H1 (cell line): Measurements from ENCODE around the gene CFP. TPM values are rescaled to one million over a fixed set of nuclear protein-coding genes. Genes with fewer than 3 reads are reported as not detected.

Source experiments
- CTCF ChIA-PET: fragments of 300-600 bp; sonication (Branson Sonifier 250); formaldehyde crosslinking; loops from one replicate; lab custom pipeline; 2021; ENCODE audit not compliant: partially characterized antibody; lab: Charles Lee
- POLR2A ChIA-PET: fragments of 300-600 bp; sonication (Branson Sonifier 250); formaldehyde crosslinking; loops from one replicate; lab custom pipeline; 2021; ENCODE audit warnings: inconsistent platforms; ENCODE audit not compliant: partially characterized antibody; lab: Charles Lee
- DNase-seq, 2 experiments: peaks; one replicate each; pipeline versions ENCODE4 v3.0.0 to v3.0.0-alpha.2; 2010 to 2022; ENCODE audit warnings: low spot score in 2 of 2, low read depth in 1 of 2, mixed read lengths in 1 of 2
- FAIRE-seq: peaks from 2 replicates; lab custom pipeline; 2011; peaks lifted over from hg19 to GRCh38; lab: Jason Lieb, UNC
- H2AFZ ChIP-seq: 2 replicates; pipeline ENCODE4 v1.8.1; 2012; ENCODE audit warnings: low read length, inconsistent platforms
- H2AK5ac ChIP-seq: 2 replicates; pipeline ENCODE4 v1.6.1; 2013; ENCODE audit warnings: low read depth, low read length
- H2BK120ac ChIP-seq: replicated peaks from 2 replicates; pipeline ENCODE3; 2013; ENCODE audit warnings: low read depth, low read length, inconsistent platforms
- H2BK12ac ChIP-seq: 2 replicates; pipeline ENCODE4 v1.6.1; 2013; ENCODE audit warnings: low read depth, low read length
- H2BK15ac ChIP-seq: 2 replicates; pipeline ENCODE4 v1.6.1; 2013; ENCODE audit warnings: low read length
- H2BK20ac ChIP-seq: 2 replicates; pipeline ENCODE4 v1.6.1; 2013; ENCODE audit warnings: low read length
- H2BK5ac ChIP-seq: 2 replicates; pipeline ENCODE4 v1.6.1; 2013; ENCODE audit warnings: low read depth, low read length
- H3K14ac ChIP-seq: 2 replicates; pipeline ENCODE4 v1.6.1; 2013; ENCODE audit warnings: inconsistent platforms; ENCODE audit not compliant: insufficient read length
- H3K18ac ChIP-seq: 2 replicates; pipeline ENCODE4 v1.6.1; 2013; ENCODE audit warnings: low read length; ENCODE audit errors: extremely low read depth
- H3K23ac ChIP-seq: 2 replicates; pipeline ENCODE4 v1.6.1; 2013; ENCODE audit warnings: inconsistent platforms; ENCODE audit not compliant: insufficient read length
- H3K23me2 ChIP-seq: 2 replicates; pipeline ENCODE4 v1.6.1; 2013; ENCODE audit warnings: low read depth, low read length
- H3K27ac ChIP-seq: 2 replicates; pipeline ENCODE4 v1.6.1; 2011; ENCODE audit warnings: low read depth, low read length, inconsistent platforms
- H3K27me3 ChIP-seq, 4 experiments: replicated peaks in 1 of 4; 1 replicate in 1 of 4; 2 replicates in 3 of 4; pipeline versions ENCODE4 v1.6.1 to v1.8.1; 2011 to 2013; ENCODE audit warnings: low read length in 3 of 4, mild to moderate bottlenecking in 3 of 4, inconsistent platforms in 2 of 4, mixed read lengths in 2 of 4, moderate library complexity in 1 of 4; ENCODE audit not compliant: control insufficient read depth in 3 of 4, insufficient read depth in 3 of 4; ENCODE audit errors: extremely low read depth in 1 of 4
- H3K36me3 ChIP-seq, 4 experiments: 2 replicates each; pipeline versions ENCODE4 v1.6.1 to v1.8.1; 2011 to 2013; ENCODE audit warnings: mild to moderate bottlenecking in 4 of 4, low read length in 3 of 4, moderate library complexity in 2 of 4, control low read depth in 1 of 4, inconsistent platforms in 1 of 4; ENCODE audit not compliant: insufficient read depth in 4 of 4, control insufficient read depth in 2 of 4
- H3K4ac ChIP-seq: replicated peaks from 2 replicates; pipeline ENCODE3; 2013; ENCODE audit warnings: low read length, low read depth, mixed read lengths, inconsistent platforms; ENCODE audit not compliant: insufficient read length
- H3K4me1 ChIP-seq, 4 experiments: replicated peaks in 1 of 4; 1 replicate in 1 of 4; 2 replicates in 3 of 4; pipeline versions ENCODE4 v1.6.1 to v1.8.1; 2011 to 2013; ENCODE audit warnings: low read length in 3 of 4, inconsistent platforms in 2 of 4, mixed read lengths in 1 of 4; ENCODE audit not compliant: insufficient read depth in 4 of 4, control insufficient read depth in 3 of 4
- H3K4me2 ChIP-seq, 2 experiments: 2 replicates each; pipeline versions ENCODE4 v1.6.1 to v1.8.1; 2011 to 2013; ENCODE audit warnings: low read depth in 2 of 2, low read length in 2 of 2, control low read depth in 1 of 2, inconsistent platforms in 1 of 2, mild to moderate bottlenecking in 1 of 2; ENCODE audit not compliant: insufficient read depth in 1 of 2
- H3K4me3 ChIP-seq, 4 experiments: fragments of 200-600, 300-600 bp in 1 of 4; sonication (generic), shearing (Covaris generic), sonication (Bioruptor Twin) in 1 of 4; 2 replicates each; pipeline versions ENCODE4 v1.5.1 to v1.8.1; 2011 to 2016; ENCODE audit warnings: low read length in 4 of 4, low read depth in 3 of 4, control low read depth in 2 of 4, inconsistent platforms in 2 of 4, mild to moderate bottlenecking in 2 of 4, mixed read lengths in 1 of 4, moderate library complexity in 1 of 4; ENCODE audit not compliant: insufficient read depth in 2 of 4; ENCODE audit errors: extremely low read depth in 1 of 4
- H3K56ac ChIP-seq: replicated peaks from 2 replicates; pipeline ENCODE3; 2013; ENCODE audit warnings: low read depth, mild to moderate bottlenecking, mixed read lengths, low read length, inconsistent platforms; ENCODE audit not compliant: insufficient read length
- H3K79me1 ChIP-seq: 2 replicates; pipeline ENCODE4 v1.6.1; 2013; ENCODE audit warnings: low read depth, low read length, control low read depth
- H3K79me2 ChIP-seq, 2 experiments: 2 replicates each; pipeline versions ENCODE4 v1.6.1 to v1.8.1; 2012 to 2013; ENCODE audit warnings: low read length in 2 of 2, mild to moderate bottlenecking in 2 of 2, inconsistent platforms in 1 of 2; ENCODE audit not compliant: insufficient read depth in 2 of 2, control insufficient read depth in 1 of 2
- H3K9ac ChIP-seq, 4 experiments: replicated peaks in 1 of 4; 1 replicate in 1 of 4; 2 replicates in 3 of 4; pipeline versions ENCODE4 v1.6.1 to v1.8.1; 2011 to 2013; ENCODE audit warnings: low read depth in 3 of 4, low read length in 3 of 4, control low read depth in 2 of 4, mild to moderate bottlenecking in 2 of 4, moderate library complexity in 2 of 4, inconsistent platforms in 1 of 4; ENCODE audit errors: extremely low read depth in 1 of 4
- H3K9me3 ChIP-seq, 2 experiments: 2 replicates each; pipeline versions ENCODE4 v1.6.1 to v1.8.1; 2012 to 2013; ENCODE audit warnings: mild to moderate bottlenecking in 2 of 2, moderate library complexity in 2 of 2, control low read depth in 1 of 2, inconsistent platforms in 1 of 2, low read depth in 1 of 2, low read length in 1 of 2, mixed read lengths in 1 of 2; ENCODE audit not compliant: insufficient read depth in 2 of 2
- H4K20me1 ChIP-seq, 2 experiments: replicated peaks in 1 of 2; 2 replicates each; pipeline versions ENCODE3 to v1.8.1; 2011 to 2013; ENCODE audit warnings: inconsistent platforms in 2 of 2, low read length in 2 of 2, mild to moderate bottlenecking in 1 of 2; ENCODE audit not compliant: insufficient read depth in 2 of 2, control insufficient read depth in 1 of 2
- H4K5ac ChIP-seq: 2 replicates; pipeline ENCODE4 v1.6.1; 2013; ENCODE audit warnings: low read length, low read depth, mixed read lengths, inconsistent platforms; ENCODE audit not compliant: insufficient read length
- H4K8ac ChIP-seq: 2 replicates; pipeline ENCODE4 v1.8.0; 2013; ENCODE audit warnings: mild to moderate bottlenecking, moderate library complexity, low read length, inconsistent platforms; ENCODE audit not compliant: insufficient read depth; ENCODE audit errors: extremely low read depth
- H4K91ac ChIP-seq: replicated peaks from 2 replicates; pipeline ENCODE3; 2013; ENCODE audit warnings: low read length, mixed read lengths, inconsistent platforms; ENCODE audit not compliant: insufficient read length
- ASH2L ChIP-seq: fragments of 200-600, 300-600 bp; sonication (generic); IDR thresholded peaks from one replicate; pipeline ENCODE4 v1.7.1; 2017; ENCODE audit warnings: low read length
- CEBPB ChIP-seq: IDR thresholded peaks from 2 replicates; pipeline ENCODE4 v1.6.1; 2012; ENCODE audit warnings: low read depth, low read length
- CREB1 ChIP-seq: IDR thresholded peaks from 2 replicates; pipeline ENCODE4 v1.6.1; 2012; ENCODE audit warnings: inconsistent platforms
- CTCF ChIP-seq, 3 experiments: IDR thresholded peaks; 1 replicate in 2 of 3; 2 replicates in 1 of 3; pipeline versions ENCODE4 v1.5.1 to v1.6.1; 2011; ENCODE audit warnings: low read length in 3 of 3, mild to moderate bottlenecking in 3 of 3, inconsistent platforms in 2 of 3, low read depth in 1 of 3, moderate library complexity in 1 of 3; ENCODE audit not compliant: insufficient read depth in 1 of 3; ENCODE audit errors: control extremely low read depth in 1 of 3
- GABPA ChIP-seq: IDR thresholded peaks from 2 replicates; pipeline ENCODE4 v1.6.1; 2011; ENCODE audit warnings: mild to moderate bottlenecking, low read length, moderate library complexity, borderline replicate concordance; ENCODE audit not compliant: insufficient read depth
- HDAC6 ChIP-seq: IDR thresholded peaks from one replicate; pipeline ENCODE4 v1.7.1; 2012; ENCODE audit warnings: low read depth, mild to moderate bottlenecking, inconsistent platforms, low read length, moderate library complexity
- JUN ChIP-seq: IDR thresholded peaks from 2 replicates; pipeline ENCODE4 v1.6.1; 2011; ENCODE audit warnings: low read depth, mild to moderate bottlenecking, improper control_type of control experiment, low read length
- JUND ChIP-seq: IDR thresholded peaks from 2 replicates; pipeline ENCODE4 v1.6.1; 2011; ENCODE audit warnings: mild to moderate bottlenecking, improper control_type of control experiment, low read length
- MAFK ChIP-seq: IDR thresholded peaks from 2 replicates; pipeline ENCODE4 v1.6.1; 2012; ENCODE audit warnings: low read depth, mild to moderate bottlenecking, improper control_type of control experiment, low read length
- NANOG ChIP-seq: IDR thresholded peaks from 2 replicates; pipeline ENCODE4 v1.6.1; 2011; ENCODE audit warnings: low read length, low read depth, mild to moderate bottlenecking, inconsistent platforms; ENCODE audit not compliant: insufficient read depth, poor library complexity, severe bottlenecking
- RBBP5 ChIP-seq: IDR thresholded peaks from 2 replicates; pipeline ENCODE4 v1.7.1; 2012; ENCODE audit warnings: low read depth, mild to moderate bottlenecking, inconsistent platforms, low read length, moderate library complexity, borderline replicate concordance
- WGBS, 2 experiments: shearing (Covaris generic) in 1 of 2; methylation state at CpG; one replicate each; pipeline versions ENCODE4 v1.1.6 to v1.1.7; 2013 to 2015; ENCODE audit warnings: low lambda C conversion rate in 2 of 2, mixed read lengths in 2 of 2, inconsistent platforms in 1 of 2, low coverage in 1 of 2, missing lambda C conversion rate in 1 of 2; ENCODE audit not compliant: insufficient replicate concordance in 2 of 2, insufficient coverage in 1 of 2, insufficient read length in 1 of 2; ENCODE audit errors: extremely low coverage in 1 of 2, missing lambda C conversion rate in 1 of 2; 5-methylcytosine and 5-hydroxymethylcytosine counted together
- polyA plus RNA-seq, 7 experiments: library from polyadenylated mRNA; depleted of rRNA in 3 of 7; stranded (reverse) in 5 of 7; unstranded in 2 of 7; fragments of >200 nt in 5 of 7; fragments of 200-250 nt in 2 of 7; gene quantifications; 1 replicate in 5 of 7; 2 replicates in 1 of 7; 4 replicates in 1 of 7; pipeline versions ENCODE4 v1.2.1 to v1.2.3, GENCODE V29; 2011 to 2013; ENCODE audit warnings: missing spikeins in 2 of 7, mixed read lengths in 2 of 7
- total RNA-seq: library from RNA; stranded (reverse); fragmentation: NEBNext Ultra II Directional; extraction: Animal tissue kit (Norgen Biotek cat#: 25700); gene quantifications from 2 replicates; pipeline ENCODE4 v1.2.1, GENCODE V29; 2021

CFP gene
- total and polyA plus RNA-seq, 2 of the 8 experiments (the other 6 are each of a cell fraction or from before 2014, with no cell fraction given) = 0.76 to 2.2 TPM

- Histone ChIP-seq H4K20me1 (peaks cover 0 to 8% of the 10 kb centered on the region in 2 experiments), H3K79me1 (no peaks in the 10 kb centered on the region; the same call in 1 of the 2 replicates), H3K4me2 (no peak overlapping the region), H3K9me3 (no peaks in the 10 kb centered on the region), H3K23me2 (no peaks in the 10 kb centered on the region; the same call in 1 of the 2 replicates), H2BK12ac (no peak overlapping the region), H3K36me3 (0 out of 8 replicates have a peak, but pooled peaks cover 0 to under 1% (median 0%) of the 10 kb centered on the region in 4 experiments), H3K4me1 (peaks cover 0 to 6% (median 1%) of the 10 kb centered on the region in 4 experiments; a peak in 3 of 7 replicates), H2BK15ac (no peak overlapping the region), H2AK5ac (no peak overlapping the region), H4K91ac (no peak overlapping the region), H3K18ac (no peak overlapping the region), H3K4me3 (no peak overlapping the region), H2BK5ac (no peak overlapping the region), H3K9ac (no peak overlapping the region), H4K5ac (no peak overlapping the region), H3K23ac (no peak overlapping the region), H2BK120ac (no peak overlapping the region), H3K56ac (no peak overlapping the region), H2BK20ac (no peak overlapping the region), H3K4ac (no peak overlapping the region), H3K27ac (no peak overlapping the region), H4K8ac (no peak overlapping the region), H2AFZ (no peak overlapping the region), H3K79me2 (peaks cover 4 to 21% of the 10 kb centered on the region in 2 experiments; a peak in 3 of 4 replicates), H3K27me3 (no peaks in the 10 kb centered on the region), H3K14ac (no peak overlapping the region)
- CTCF ChIA-PET = interaction anchor here (0.6 to 1.5 kb wide), 2 partner anchors 16 to 189 kb away, joined by 3 to 4 read pairs; no protein-coding TSS in a partner anchor
- 96% methylated on average over 6 of the region's 6 CpGs; no CpG with 5 or more reads in 1 of the 2 experiments for WGBS, 2 experiments
- POLR2A ChIA-PET = interaction anchor here (1.4 kb wide), 1 partner anchor 78 kb away, joined by 3 read pairs; no protein-coding TSS in a partner anchor
- FAIRE-seq (no peak), DNase-seq (no peak)
- TF ChIP-seq CTCF (IDR thresholded peaks at IDR 0.05; ENCODE audit: control extremely low read depth in 1 of 3, insufficient read depth in 1 of 3, low read depth in 1 of 3, low read length in 3 of 3) (no peak), JUN (no peak), CEBPB (no peak), HDAC6 (no peak), JUND (no peak), CREB1 (no peak), NANOG (no peak), MAFK (no peak), GABPA (no peak), RBBP5 (no peak), ASH2L (no peak)
These were observed 16.9 kb upstream of the CFP start for GRCh38 chrX:47646636-47647035.
